NCI-H82 treated with DMSO at 0.1 percent for 48 hours (cell line): ENCODE data around the gene MUC5AC.

ENCODE experiments used
- DNase-seq: peaks from one replicate; lab custom pipeline; 2025; ENCODE audit not compliant: unreplicated experiment; lab: John Stamatoyannopoulos, UW

Gene MUC5AC

GRCh38 chr11:1222491-1223345, 65.0 kb downstream of the MUC5AC start, which contains the start of gene MUC5B:
MUC5B (plus strand) TSS chr11:1223066; CDS start chr11:1223124, 58 bp downstream.
- no peak for DNase-seq

DNA sequence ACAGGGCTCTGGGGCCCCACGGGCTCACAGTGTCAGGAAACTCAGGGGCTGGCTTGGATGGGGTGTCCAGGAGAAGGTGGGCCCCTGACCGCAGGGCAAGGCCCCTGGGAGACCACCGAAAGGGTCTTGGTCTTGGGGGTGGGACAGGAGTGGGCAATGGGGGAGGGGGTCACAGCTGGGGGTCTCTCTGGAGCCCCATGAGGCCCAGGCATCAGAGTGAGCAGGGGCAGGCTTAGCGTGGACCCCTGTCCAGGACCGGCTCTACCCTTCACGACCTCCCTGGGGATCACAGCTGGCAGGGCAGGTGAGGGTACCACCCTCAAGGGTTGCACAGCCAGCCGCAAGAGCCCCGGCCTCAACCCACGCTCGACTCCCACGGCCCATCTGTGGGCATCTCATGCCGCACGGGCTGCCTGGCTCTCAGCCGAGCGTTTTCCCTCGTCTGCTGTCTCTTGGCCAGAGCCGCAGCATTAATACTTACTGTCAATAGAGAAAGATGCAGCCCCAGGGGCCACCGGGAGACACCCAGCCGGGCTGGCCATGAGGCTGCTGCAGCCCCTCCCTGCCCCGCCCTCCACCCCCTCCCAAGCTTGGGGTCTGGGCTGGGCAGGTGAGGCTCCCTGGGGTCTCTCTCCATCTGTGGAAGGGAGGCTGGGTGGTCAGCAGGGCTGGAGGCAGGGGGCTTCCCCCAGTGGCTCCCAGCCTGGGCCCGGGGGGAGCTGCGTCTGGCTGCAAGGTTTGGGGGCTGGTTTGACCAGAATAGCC, 65.8 kb downstream of the MUC5AC start:
- DNase-seq: no peak

DNA sequence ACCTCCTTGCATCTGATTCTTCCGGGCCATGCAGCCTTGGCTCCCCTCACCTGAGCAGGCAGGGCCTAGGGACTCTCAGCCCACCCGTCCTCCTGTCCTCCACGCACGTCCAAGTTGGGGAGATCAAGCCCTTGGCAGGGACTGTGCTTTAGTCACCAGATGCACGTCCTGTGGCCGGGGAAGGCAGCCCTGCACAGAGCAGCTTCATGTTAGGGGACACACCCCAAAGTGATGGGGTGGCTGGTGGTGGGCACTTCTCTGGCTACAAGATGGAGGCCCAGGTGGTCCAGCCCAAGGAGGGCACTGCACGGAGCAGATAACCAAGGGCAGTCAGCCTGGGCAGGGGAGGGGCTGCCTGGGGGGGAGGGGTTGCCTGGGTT, 66.3 kb downstream of the MUC5AC start:
- DNase-seq: no peak

DNA sequence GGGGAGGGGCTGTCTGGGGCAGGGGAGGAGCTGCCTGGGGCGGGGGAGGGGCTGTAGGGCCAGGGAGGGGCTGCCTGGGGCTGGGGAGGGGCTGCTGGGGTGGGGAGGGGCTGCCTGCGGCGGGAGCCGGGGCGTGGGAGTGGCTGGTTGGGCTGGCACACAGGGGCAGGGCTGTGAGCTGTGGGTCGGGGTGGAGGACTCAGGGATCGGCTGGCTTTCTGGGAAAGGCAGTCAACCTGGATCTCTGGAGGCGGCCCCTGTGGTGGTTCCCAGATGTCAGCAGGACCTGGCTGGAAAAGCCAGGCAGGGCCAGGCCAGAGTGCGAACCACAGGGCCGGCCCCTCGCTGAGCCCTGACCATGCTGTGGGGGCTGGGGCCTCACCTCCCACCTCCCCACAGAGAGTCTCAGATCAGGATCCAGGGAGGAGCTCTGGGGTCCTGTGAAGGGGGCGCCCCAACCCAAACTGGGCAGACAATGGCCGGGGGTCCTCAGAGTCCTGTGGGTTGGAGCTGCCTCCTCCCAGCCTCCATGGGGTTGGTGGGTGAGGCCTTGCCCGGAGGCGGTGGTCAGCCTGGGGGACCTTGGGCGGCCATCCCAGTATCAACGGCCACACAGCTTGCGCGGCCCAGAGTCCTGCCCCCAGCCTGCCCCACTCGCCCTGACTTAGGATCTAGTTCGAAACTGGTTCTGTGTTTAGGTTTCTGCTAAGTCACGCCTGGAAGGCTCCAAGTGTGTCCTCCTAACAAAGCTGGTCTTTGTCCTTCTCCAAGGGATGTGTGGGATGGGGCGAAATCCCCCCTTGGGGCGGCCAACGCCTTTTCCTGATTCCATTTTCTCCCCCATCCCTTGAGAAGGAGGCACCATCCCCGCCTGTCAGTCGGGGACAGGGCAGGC, 67.0 kb downstream of the MUC5AC start:
- no peak for DNase-seq

GRCh38 chr11:1225386-1226225, 67.9 kb downstream of the MUC5AC start:
- DNase-seq: no peak

DNA sequence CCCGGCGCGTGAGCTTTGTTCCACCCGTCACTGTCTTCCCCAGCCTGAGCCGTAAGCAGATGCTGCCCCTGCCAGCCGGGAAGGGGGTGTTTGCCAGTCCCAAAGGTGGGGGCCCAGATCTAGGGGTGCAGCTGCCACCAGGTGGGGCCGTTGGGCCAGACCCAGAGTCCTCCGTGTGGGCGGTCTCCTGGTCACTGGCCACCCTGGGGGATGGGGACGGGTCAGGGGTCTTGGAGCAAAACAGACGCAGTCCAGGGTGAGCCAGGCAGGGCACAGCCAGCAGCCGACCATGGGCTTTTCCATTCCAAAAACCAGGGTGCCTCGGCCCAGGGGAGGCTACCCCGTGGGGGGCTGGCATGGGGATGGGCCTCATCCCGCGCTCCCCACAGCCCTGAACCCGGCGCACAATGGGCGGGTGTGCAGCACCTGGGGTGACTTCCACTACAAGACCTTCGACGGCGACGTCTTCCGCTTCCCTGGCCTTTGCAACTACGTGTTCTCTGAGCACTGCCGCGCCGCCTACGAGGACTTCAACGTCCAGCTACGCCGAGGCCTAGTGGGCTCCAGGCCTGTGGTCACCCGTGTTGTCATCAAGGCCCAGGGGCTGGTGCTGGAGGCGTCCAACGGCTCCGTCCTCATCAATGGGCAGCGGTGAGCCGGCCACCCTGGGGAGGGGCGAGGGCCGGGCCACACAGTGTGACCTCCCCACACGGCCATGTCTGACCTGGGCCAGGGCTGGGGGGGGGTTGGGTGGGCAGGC, 68.7 kb downstream of the MUC5AC start:
- no peak for DNase-seq

DNA sequence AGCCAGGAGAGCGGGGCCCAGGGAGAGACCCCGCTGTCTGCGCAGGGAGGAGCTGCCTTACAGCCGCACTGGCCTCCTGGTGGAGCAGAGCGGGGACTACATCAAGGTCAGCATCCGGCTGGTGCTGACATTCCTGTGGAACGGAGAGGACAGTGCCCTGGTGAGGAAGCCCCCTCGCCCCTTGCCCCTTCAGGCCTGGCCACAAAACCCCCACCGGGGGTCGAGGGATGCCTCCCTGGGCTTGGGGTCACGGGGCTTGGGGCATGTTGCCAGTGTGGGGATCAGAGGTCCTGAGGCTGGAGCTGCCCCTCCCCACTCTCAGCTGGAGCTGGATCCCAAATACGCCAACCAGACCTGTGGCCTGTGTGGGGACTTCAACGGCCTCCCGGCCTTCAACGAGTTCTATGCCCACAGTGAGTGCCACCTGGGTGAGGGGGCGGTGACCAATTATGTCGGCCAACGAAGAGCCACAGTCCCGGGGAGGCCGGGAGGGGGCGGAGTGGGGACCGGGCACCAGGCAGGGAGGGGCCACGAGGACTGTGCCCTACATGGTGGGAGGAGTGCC, 69.3 kb downstream of the MUC5AC start:
- DNase-seq: no peak

DNA sequence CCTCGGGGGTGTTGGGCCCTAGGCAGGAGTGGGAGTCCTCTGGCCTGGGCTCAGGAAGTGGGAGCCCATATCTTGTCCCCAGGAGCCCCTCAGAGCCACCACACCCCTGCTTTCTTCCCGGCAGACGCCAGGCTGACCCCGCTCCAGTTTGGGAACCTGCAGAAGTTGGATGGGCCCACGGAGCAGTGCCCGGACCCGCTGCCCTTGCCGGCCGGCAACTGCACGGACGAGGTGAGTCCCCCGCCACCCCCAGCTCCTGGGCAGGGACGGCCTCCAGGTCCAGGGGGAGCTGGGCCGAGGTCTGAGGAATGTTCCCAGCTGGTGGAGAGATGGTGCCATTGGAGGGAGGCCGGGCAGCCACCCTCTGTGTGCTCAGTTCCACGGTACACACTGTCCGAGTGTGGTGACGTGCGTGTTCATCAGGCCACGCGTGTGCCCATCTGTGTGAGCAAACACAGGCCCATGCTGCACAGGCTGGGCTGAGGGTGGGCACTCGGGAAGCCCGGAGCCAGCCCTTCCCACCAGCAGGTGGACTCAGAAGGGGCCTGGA, 69.9 kb downstream of the MUC5AC start:
- no peak for DNase-seq

DNA sequence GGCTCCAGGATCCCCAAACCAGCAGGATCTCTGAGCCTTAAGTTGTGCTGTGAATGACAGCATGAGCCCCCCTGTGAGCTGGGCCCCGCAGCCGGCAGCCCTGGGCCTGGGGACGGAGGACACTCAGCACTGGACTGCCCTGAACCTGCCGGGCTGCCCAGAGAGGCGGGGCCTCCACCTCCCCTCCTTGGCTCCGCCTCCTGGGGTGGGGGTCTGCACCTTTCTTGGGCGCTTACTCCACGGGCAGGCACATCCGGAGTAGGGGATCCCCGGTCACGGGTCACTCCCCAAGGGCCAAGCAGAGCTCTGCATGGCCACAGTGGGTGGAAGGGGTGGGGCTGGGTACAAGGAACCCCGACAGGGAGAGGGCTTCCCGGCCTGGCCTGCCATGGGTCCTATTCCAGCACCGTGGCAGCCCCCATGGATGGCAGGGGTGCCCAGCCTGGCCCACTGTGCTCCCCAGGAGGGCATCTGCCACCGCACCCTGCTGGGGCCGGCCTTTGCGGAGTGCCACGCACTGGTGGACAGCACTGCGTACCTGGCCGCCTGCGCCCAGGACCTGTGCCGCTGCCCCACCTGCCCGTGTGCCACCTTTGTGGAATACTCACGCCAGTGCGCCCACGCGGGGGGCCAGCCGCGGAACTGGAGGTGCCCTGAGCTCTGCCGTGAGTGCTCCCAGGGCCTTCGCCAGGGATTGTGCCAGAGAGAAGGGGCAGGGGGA, 70.5 kb downstream of the MUC5AC start:
- DNase-seq: no peak

- no peak for DNase-seq
Observed at GRCh38 chr11:1228921-1229451, 71.2 kb downstream of the MUC5AC start.

DNA sequence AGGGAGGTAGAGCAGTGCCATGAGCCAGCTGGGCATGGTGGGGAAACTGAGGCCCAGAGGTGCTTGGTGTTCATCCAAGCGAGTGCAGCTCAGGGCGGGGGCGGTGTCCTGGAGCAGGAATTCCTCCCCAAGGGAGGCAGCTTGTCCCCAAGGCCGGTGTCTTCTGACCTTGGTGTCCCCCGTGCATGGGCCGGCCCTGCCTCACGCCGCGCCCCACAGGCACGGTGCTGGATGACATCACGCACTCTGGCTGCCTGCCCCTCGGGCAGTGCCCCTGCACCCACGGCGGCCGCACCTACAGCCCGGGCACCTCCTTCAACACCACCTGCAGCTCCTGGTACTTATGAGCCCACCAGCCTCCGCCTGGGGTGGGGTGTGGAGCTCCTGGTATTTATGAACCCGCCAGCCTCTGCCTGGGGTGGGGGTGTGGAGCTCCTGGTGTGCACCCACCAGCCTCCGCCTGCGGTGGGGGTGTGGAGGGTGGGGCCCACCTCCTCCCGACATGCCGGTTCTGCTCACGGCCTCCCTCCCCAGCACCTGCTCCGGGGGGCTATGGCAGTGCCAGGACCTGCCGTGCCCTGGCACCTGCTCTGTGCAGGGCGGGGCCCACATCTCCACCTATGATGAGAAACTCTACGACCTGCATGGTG, 71.8 kb downstream of the MUC5AC start:
- no peak for DNase-seq

GRCh38 chr11:1230121-1230455, 72.3 kb downstream of the MUC5AC start:
- DNase-seq: no peak

DNA sequence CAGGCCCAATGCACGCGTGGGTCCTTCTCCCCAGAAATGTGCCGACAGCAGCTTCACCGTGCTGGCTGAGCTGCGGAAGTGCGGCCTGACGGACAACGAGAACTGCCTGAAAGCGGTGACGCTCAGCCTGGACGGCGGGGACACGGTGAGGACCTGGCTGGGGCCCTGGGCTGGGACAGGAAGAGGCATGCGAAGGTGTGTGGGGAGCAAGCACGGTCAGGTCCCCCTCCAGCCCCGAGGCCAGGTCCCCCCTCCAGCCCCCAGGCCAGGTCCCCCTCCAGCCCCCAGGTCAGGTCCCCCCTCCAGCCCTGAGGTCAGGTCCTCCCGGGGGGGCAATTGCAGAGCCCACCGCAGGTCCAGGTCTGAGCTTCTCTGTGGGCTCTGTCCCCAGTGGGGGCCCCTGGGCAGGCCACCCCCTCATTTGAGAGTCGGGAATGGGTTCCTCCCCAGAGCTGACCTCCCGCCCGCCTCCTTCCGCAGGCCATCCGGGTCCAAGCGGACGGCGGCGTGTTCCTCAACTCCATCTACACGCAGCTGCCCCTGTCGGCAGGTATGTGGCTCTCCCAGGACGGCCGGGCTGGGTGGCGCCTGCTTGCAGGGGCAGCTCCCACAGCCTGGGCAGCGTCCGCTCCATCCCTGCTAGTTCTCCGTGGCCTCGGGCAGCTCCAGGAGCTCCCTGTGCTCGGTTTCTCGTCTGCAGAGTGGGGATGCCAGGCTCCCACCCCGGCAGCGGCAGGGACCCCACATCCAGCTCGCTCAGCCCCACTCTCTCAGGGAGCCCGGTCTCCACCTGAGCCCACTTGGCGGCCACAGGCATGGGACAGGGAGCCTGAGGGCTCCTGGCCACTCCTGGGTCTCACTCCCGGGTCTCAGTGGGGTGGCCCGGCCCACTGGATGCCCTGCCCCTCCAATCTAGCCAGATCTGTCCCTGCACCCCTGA, 73.0 kb downstream of the MUC5AC start:
- DNase-seq: no peak

GRCh38 chr11:1231396-1232020, 73.8 kb downstream of the MUC5AC start:
- no peak for DNase-seq

DNA sequence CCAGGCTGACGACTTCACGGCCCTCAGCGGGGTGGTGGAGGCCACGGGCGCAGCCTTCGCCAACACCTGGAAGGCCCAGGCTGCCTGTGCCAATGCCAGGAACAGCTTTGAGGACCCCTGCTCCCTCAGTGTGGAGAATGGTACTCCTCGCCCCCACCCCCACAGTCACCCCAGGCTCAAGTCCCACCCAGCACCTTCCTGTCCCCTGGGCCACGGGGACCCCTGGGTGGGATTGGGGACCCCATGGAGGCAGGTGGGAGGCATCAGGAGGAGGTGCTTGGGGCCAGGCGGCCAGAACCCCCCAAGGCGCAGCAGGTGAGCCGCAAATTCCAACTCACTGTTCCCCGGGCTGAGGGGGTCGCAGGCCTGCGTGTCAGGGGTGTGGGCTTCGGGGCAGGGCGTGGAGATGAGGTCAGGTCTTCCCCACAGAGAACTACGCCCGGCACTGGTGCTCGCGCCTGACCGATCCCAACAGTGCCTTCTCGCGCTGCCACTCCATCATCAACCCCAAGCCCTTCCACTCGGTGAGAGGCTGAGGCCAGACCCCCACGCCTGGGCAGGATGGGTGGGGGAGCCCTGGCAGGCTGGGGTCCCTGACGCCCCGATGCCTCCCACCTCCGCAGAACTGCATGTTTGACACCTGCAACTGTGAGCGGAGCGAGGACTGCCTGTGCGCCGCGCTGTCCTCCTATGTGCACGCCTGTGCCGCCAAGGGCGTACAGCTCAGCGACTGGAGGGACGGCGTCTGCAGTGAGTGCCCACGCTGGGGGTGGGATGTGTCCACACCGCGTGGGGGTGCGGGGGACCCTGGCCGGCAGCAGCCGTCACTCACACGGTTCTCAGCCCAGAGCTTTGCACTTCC, 74.5 kb downstream of the MUC5AC start:
- no peak for DNase-seq
